ENCODE results near the gene LTBP1. TPM values are rescaled to one million over a fixed set of nuclear protein-coding genes. Genes with fewer than 3 reads are reported as not detected.
"Not testable (repeated sequence)": the region's sequence is repeated elsewhere in the genome, so short reads cannot be mapped to it uniquely, and the experiment has no call there.

The LTBP1 gene
- total RNA-seq, 1 experiment from 2014 or later = 11.8 TPM

- no peak overlapping the region for H3K27ac ChIP-seq (ENCODE audit: low read length)
- H3K79me2 ChIP-seq (ENCODE audit: low read length) = no peaks in the 10 kb centered on the region
- H3K4me1 ChIP-seq (ENCODE audit: low read length) = no peaks in the 10 kb centered on the region
- H3K4me2 ChIP-seq (ENCODE audit: low read depth, low read length, poor library complexity, severe bottlenecking) = no peak overlapping the region
- no peak overlapping the region for H3K9ac ChIP-seq (ENCODE audit: low read length)
- H4K20me1 ChIP-seq (ENCODE audit: insufficient read depth, low read depth, low read length) = no peaks in the 10 kb centered on the region
- H3K36me3 ChIP-seq (ENCODE audit: insufficient read depth, low read length) = no peaks in the 10 kb centered on the region
- DNase-seq = no peak
- H3K9me3 ChIP-seq (ENCODE audit: low read length) = no peaks in the 10 kb centered on the region
- H2AFZ ChIP-seq (ENCODE audit: low read length) = no peak overlapping the region
- H3K9me2 ChIP-seq (replicated peaks; ENCODE audit: insufficient read depth, low read length) = no peaks in the 10 kb centered on the region
- H3K4me3 ChIP-seq (ENCODE audit: low read length) = no peak overlapping the region
- H3K27me3 ChIP-seq (ENCODE audit: low read length) = no peaks in the 10 kb centered on the region
Observed at GRCh38 chr2:33437297-33437696, 490.5 kb downstream of the LTBP1 start.

- Histone ChIP-seq H3K9me3 (ENCODE audit: low read length) (no peaks in the 10 kb centered on the region), H3K9me2 (replicated peaks; ENCODE audit: insufficient read depth, low read length) (no peaks in the 10 kb centered on the region), H3K9ac (ENCODE audit: low read length) (no peak overlapping the region), H4K20me1 (ENCODE audit: insufficient read depth, low read depth, low read length) (no peaks in the 10 kb centered on the region), H3K4me3 (ENCODE audit: low read length) (no peak overlapping the region), H3K36me3 (ENCODE audit: insufficient read depth, low read length) (no peaks in the 10 kb centered on the region), H2AFZ (ENCODE audit: low read length) (no peak overlapping the region), H3K79me2 (ENCODE audit: low read length) (no peaks in the 10 kb centered on the region), H3K27ac (ENCODE audit: low read length) (no peak overlapping the region), H3K4me1 (ENCODE audit: low read length) (no peaks in the 10 kb centered on the region), H3K27me3 (ENCODE audit: low read length) (no peaks in the 10 kb centered on the region), H3K4me2 (ENCODE audit: low read depth, low read length, poor library complexity, severe bottlenecking) (no peak overlapping the region)
- no peak for DNase-seq
Observed at GRCh38 chr2:33437815-33438214, 491.1 kb downstream of the LTBP1 start.

- H2AFZ ChIP-seq (ENCODE audit: low read length) = no peak overlapping the region
- H3K9me2 ChIP-seq (replicated peaks; ENCODE audit: insufficient read depth, low read length) = no peaks in the 10 kb centered on the region
- no peak overlapping the region for H3K4me2 ChIP-seq (ENCODE audit: low read depth, low read length, poor library complexity, severe bottlenecking)
- no peaks in the 10 kb centered on the region for H4K20me1 ChIP-seq (ENCODE audit: insufficient read depth, low read depth, low read length)
- no peaks in the 10 kb centered on the region for H3K27me3 ChIP-seq (ENCODE audit: low read length)
- H3K4me1 ChIP-seq (ENCODE audit: low read length) = peaks cover 5% of the 10 kb centered on the region
- no peaks in the 10 kb centered on the region for H3K79me2 ChIP-seq (ENCODE audit: low read length)
- no peak overlapping the region for H3K4me3 ChIP-seq (ENCODE audit: low read length)
- no peaks in the 10 kb centered on the region for H3K9me3 ChIP-seq (ENCODE audit: low read length)
- no peaks in the 10 kb centered on the region for H3K36me3 ChIP-seq (ENCODE audit: insufficient read depth, low read length)
- DNase-seq = peak; percentile 73
- H3K27ac ChIP-seq (ENCODE audit: low read length) = no peak overlapping the region
- no peak overlapping the region for H3K9ac ChIP-seq (ENCODE audit: low read length)
Observed at GRCh38 chr2:33441235-33441810, 494.6 kb downstream of the LTBP1 start.

GRCh38 chr2:33442052-33442451 lies 495.3 kb downstream of the LTBP1 start:
- not testable (repeated sequence) for H3K9me3 ChIP-seq (ENCODE audit: low read length); H4K20me1 ChIP-seq (ENCODE audit: insufficient read depth, low read depth, low read length); H3K79me2 ChIP-seq (ENCODE audit: low read length); H3K9ac ChIP-seq (ENCODE audit: low read length); H3K27ac ChIP-seq (ENCODE audit: low read length); H3K4me3 ChIP-seq (ENCODE audit: low read length); H3K36me3 ChIP-seq (ENCODE audit: insufficient read depth, low read length); DNase-seq; H3K9me2 ChIP-seq (replicated peaks; ENCODE audit: insufficient read depth, low read length); H3K4me2 ChIP-seq (ENCODE audit: low read depth, low read length, poor library complexity, severe bottlenecking); H3K27me3 ChIP-seq (ENCODE audit: low read length); H2AFZ ChIP-seq (ENCODE audit: low read length); H3K4me1 ChIP-seq (ENCODE audit: low read length)

- H3K79me2 ChIP-seq (ENCODE audit: low read length) = no peaks in the 10 kb centered on the region
- H3K4me1 ChIP-seq (ENCODE audit: low read length) = peaks cover 5% of the 10 kb centered on the region
- H3K4me3 ChIP-seq (ENCODE audit: low read length) = no peak overlapping the region
- no peak overlapping the region for H3K9ac ChIP-seq (ENCODE audit: low read length)
- no peak overlapping the region for H2AFZ ChIP-seq (ENCODE audit: low read length)
- H3K9me2 ChIP-seq (replicated peaks; ENCODE audit: insufficient read depth, low read length) = no peaks in the 10 kb centered on the region
- no peaks in the 10 kb centered on the region for H4K20me1 ChIP-seq (ENCODE audit: insufficient read depth, low read depth, low read length)
- H3K27me3 ChIP-seq (ENCODE audit: low read length) = no peaks in the 10 kb centered on the region
- H3K9me3 ChIP-seq (ENCODE audit: low read length) = no peaks in the 10 kb centered on the region
- DNase-seq = no peak
- no peaks in the 10 kb centered on the region for H3K36me3 ChIP-seq (ENCODE audit: insufficient read depth, low read length)
- H3K4me2 ChIP-seq (ENCODE audit: low read depth, low read length, poor library complexity, severe bottlenecking) = no peak overlapping the region
- no peak overlapping the region for H3K27ac ChIP-seq (ENCODE audit: low read length)
Observed at GRCh38 chr2:33442528-33443079, 495.9 kb downstream of the LTBP1 start.

GRCh38 chr2:33443274-33443829 lies 496.6 kb downstream of the LTBP1 start:
- no peak overlapping the region for H3K27ac ChIP-seq (ENCODE audit: low read length)
- H3K79me2 ChIP-seq (ENCODE audit: low read length) = no peaks in the 10 kb centered on the region
- no peak overlapping the region for H3K9ac ChIP-seq (ENCODE audit: low read length)
- H2AFZ ChIP-seq (ENCODE audit: low read length) = no peak overlapping the region
- no peaks in the 10 kb centered on the region for H4K20me1 ChIP-seq (ENCODE audit: insufficient read depth, low read depth, low read length)
- no peak overlapping the region for H3K4me2 ChIP-seq (ENCODE audit: low read depth, low read length, poor library complexity, severe bottlenecking)
- no peak for DNase-seq
- no peaks in the 10 kb centered on the region for H3K9me3 ChIP-seq (ENCODE audit: low read length)
- no peaks in the 10 kb centered on the region for H3K9me2 ChIP-seq (replicated peaks; ENCODE audit: insufficient read depth, low read length)
- H3K4me1 ChIP-seq (ENCODE audit: low read length) = peaks cover 5% of the 10 kb centered on the region
- H3K4me3 ChIP-seq (ENCODE audit: low read length) = no peak overlapping the region
- H3K27me3 ChIP-seq (ENCODE audit: low read length) = no peaks in the 10 kb centered on the region
- no peaks in the 10 kb centered on the region for H3K36me3 ChIP-seq (ENCODE audit: insufficient read depth, low read length)

- DNase-seq = no peak
- Histone ChIP-seq H3K9ac (ENCODE audit: low read length) (no peak overlapping the region), H3K9me2 (replicated peaks; ENCODE audit: insufficient read depth, low read length) (no peaks in the 10 kb centered on the region), H3K36me3 (ENCODE audit: insufficient read depth, low read length) (no peaks in the 10 kb centered on the region), H3K79me2 (ENCODE audit: low read length) (no peaks in the 10 kb centered on the region), H3K27ac (ENCODE audit: low read length) (no peak overlapping the region), H4K20me1 (ENCODE audit: insufficient read depth, low read depth, low read length) (no peaks in the 10 kb centered on the region), H3K9me3 (ENCODE audit: low read length) (no peaks in the 10 kb centered on the region), H3K4me3 (ENCODE audit: low read length) (no peak overlapping the region), H3K4me2 (ENCODE audit: low read depth, low read length, poor library complexity, severe bottlenecking) (no peak overlapping the region), H3K27me3 (ENCODE audit: low read length) (no peaks in the 10 kb centered on the region), H2AFZ (ENCODE audit: low read length) (no peak overlapping the region), H3K4me1 (ENCODE audit: low read length) (peaks cover 5% of the 10 kb centered on the region)
Observed at GRCh38 chr2:33444967-33445366, 498.2 kb downstream of the LTBP1 start.

- Histone ChIP-seq H3K9me2 (replicated peaks; ENCODE audit: insufficient read depth, low read length) (no peaks in the 10 kb centered on the region), H2AFZ (ENCODE audit: low read length) (no peak overlapping the region), H3K4me2 (ENCODE audit: low read depth, low read length, poor library complexity, severe bottlenecking) (no peak overlapping the region), H3K27ac (ENCODE audit: low read length) (no peak overlapping the region), H3K36me3 (ENCODE audit: insufficient read depth, low read length) (no peaks in the 10 kb centered on the region), H3K4me3 (ENCODE audit: low read length) (no peak overlapping the region), H4K20me1 (ENCODE audit: insufficient read depth, low read depth, low read length) (no peaks in the 10 kb centered on the region), H3K9me3 (ENCODE audit: low read length) (peaks cover 15% of the 10 kb centered on the region), H3K4me1 (ENCODE audit: low read length) (peaks cover 5% of the 10 kb centered on the region), H3K9ac (ENCODE audit: low read length) (no peak overlapping the region), H3K27me3 (ENCODE audit: low read length) (no peaks in the 10 kb centered on the region), H3K79me2 (ENCODE audit: low read length) (no peaks in the 10 kb centered on the region)
- DNase-seq = no peak
Observed at GRCh38 chr2:33448220-33448899, 501.6 kb downstream of the LTBP1 start.
